Measurements from ENCODE around the gene CARD14.

DNA sequence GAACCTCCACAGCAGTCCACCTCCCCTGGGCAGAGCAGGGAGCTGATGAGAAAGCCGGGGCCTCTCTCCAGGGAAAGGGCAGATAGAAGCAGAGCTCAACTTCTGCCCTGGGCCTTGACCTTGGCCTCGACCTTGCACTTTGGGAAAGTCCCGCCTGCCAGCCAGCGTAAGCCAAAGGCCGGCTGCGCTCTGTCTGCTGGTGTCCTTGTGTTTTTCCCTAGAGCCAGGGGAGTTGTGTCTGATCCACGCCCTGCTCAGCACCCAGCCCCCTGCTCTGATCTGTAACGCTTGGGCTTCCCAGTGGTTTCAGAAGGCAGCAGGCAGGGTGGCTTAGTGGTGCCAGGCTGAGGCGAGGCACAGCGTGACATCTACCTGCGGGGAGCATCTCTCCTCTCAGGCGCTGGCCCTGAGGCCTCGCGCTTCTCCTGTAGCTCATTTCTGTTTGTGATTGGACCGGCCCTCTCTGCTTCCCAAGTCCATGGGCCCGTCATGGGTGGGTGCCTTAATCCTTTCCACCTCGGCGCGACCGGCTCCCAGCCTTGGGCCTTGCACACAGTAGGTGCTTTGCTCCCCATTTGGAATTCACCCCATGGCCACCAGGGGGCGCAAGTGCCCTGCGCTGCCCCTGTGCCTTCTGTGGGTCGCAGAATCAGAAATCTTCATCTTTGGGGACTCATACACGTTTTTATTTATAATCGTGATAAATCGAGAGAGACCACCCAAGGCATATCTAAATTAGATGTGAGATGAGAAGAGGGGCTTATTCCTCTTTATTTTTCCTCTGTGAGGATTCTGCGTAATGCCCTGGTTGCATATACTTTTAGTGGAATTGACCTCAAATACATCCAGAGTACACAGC is 26.1 kb downstream of the CARD14 start:
- peak; percentile 99 for TF ChIP-seq CTCF (conservative IDR thresholded peaks at IDR 0.05; ENCODE audit: low read depth, low read length)
- TF ChIP-seq EZH2phosphoT487 (IDR thresholded peaks at IDR 0.05; ENCODE audit: borderline replicate concordance, low read length), result no peak

Data from PC-3 (cell line).